BLaER1 treated with 17β-estradiol and CSF1 and Interleukin-3, amounts not matched to agents 10 nM and 100 nM (cell line): Measurements from ENCODE around the gene C19orf47.

Experiments
- H3K27ac ChIP-seq, 11 experiments: shearing (Covaris generic); formaldehyde crosslinking; 2 replicates each; pipeline ENCODE4 v1.8.1; 2022
- H3K27me3 ChIP-seq, 11 experiments: shearing (Covaris generic); formaldehyde crosslinking; 2 replicates each; pipeline ENCODE4 v1.8.1; 2022
- H3K36me3 ChIP-seq, 11 experiments: shearing (Covaris generic); formaldehyde crosslinking; 2 replicates each; pipeline ENCODE4 v1.8.1; 2022
- H3K4me1 ChIP-seq, 10 experiments: shearing (Covaris generic); formaldehyde crosslinking; 2 replicates each; pipeline ENCODE4 v1.8.1; 2022
- H3K4me2 ChIP-seq, 11 experiments: shearing (Covaris generic); formaldehyde crosslinking; 2 replicates each; pipeline ENCODE4 v1.8.1; 2022
- H3K4me3 ChIP-seq, 10 experiments: shearing (Covaris generic); formaldehyde crosslinking; 2 replicates each; pipeline ENCODE4 v1.8.1; 2022
- H3K9ac ChIP-seq, 11 experiments: shearing (Covaris generic); formaldehyde crosslinking; 2 replicates each; pipeline ENCODE4 v1.8.1; 2022
- H3K9me3 ChIP-seq, 11 experiments: shearing (Covaris generic); formaldehyde crosslinking; replicated peaks in 1 of 11; 2 replicates each; pipeline ENCODE4 v1.8.1; 2022
- H4K20me1 ChIP-seq, 11 experiments: shearing (Covaris generic); formaldehyde crosslinking; 2 replicates each; pipeline ENCODE4 v1.8.1; 2022
- Cebpa-rat ChIP-seq, 11 experiments: shearing (Covaris generic); IDR thresholded peaks; 2 replicates each; pipeline ENCODE4 v1.8.1; 2022

C19orf47 gene

DNA sequence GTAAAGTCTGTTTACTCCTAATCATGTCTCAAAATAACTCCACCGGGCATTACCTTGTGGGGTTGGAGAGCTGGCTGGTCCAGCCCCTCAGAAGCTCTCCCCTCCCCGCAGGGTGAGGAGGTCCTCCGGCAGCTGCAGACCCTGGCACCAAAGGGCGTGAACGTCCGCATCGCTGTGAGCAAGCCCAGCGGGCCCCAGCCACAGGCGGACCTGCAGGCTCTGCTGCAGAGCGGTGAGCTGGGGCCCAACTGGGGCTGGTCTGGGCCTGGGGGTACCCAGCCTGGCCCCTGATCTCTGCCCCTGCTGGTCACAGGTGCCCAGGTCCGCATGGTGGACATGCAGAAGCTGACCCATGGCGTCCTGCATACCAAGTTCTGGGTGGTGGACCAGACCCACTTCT lies 21.6 kb upstream of the C19orf47 start:
- Histone ChIP-seq H3K27me3 (no peaks in the 10 kb centered on the region; a peak in 1 of 22 replicates), H3K4me2 (peak overlapping the region in 2 of 11 experiments; percentile 62; a peak in 3 of 22 replicates), H4K20me1 (peaks cover 0 to 20% (median 0%) of the 10 kb centered on the region in 11 experiments; a peak in 5 of 22 replicates), H3K27ac (no peak overlapping the region), H3K36me3 (peaks cover 0 to 86% (median 24%) of the 10 kb centered on the region in 11 experiments; a peak in 14 of 22 replicates), H3K4me3 (no peak overlapping the region), H3K9me3 (no peaks in the 10 kb centered on the region), H3K4me1 (peaks cover 6 to 58% (median 36%) of the 10 kb centered on the region in 10 experiments; a peak in 19 of 20 replicates), H3K9ac (no peak overlapping the region)
- TF ChIP-seq Cebpa-rat (IDR thresholded peaks at IDR 0.05), result no peak

GRCh38 chr19:40367577-40368434 lies 19.6 kb upstream of the C19orf47 start:
- Histone ChIP-seq H3K36me3 (peaks cover 0 to 66% (median 22%) of the 10 kb centered on the region in 11 experiments; a peak in 14 of 22 replicates), H4K20me1 (peaks cover 0 to 20% (median 0%) of the 10 kb centered on the region in 11 experiments; a peak in 5 of 22 replicates), H3K27ac (no peak overlapping the region), H3K4me2 (no peak overlapping the region), H3K9ac (no peak overlapping the region), H3K4me3 (no peak overlapping the region), H3K4me1 (peaks cover 15 to 70% (median 35%) of the 10 kb centered on the region in 10 experiments), H3K9me3 (no peaks in the 10 kb centered on the region), H3K27me3 (no peaks in the 10 kb centered on the region; a peak in 2 of 22 replicates)
- no peak for TF ChIP-seq Cebpa-rat (IDR thresholded peaks at IDR 0.05)

DNA sequence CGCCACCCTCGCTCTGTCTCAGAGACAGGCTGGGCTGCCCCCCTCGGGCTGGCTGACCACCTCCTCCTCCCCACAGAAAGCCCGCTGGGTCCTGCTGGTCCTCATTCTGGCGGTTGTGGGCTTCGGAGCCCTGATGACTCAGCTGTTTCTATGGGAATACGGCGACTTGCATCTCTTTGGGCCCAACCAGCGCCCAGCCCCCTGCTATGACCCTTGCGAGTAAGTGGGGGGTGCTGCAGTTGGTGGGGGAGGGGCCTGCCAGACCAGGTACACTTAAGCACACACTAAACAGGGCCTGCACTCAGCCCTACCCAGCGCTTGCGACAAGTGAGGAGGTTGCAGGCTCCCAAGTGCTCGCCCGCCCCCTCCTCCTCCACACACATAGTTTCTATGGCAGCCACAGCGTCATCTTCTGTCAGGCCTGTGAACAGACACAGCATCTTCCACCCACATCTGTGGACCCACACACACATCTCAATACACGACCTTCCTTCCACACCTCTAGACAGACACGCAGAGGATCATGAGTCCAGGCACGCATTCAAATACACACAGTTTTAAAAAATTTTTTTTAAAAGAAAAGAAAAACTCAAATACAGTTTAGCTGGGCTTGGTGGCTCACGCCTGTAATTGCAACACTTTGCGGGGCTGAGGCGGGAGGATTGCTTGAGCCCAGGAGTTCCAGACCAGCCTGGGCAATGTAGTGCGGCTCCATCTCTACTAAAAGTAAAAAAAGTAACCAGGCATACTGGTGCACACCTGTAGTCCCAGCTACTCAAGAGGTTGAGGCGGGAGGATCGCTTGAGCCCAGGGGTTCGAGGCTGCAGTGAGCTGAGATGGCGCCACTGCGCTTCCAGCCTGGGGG lies 18.7 kb upstream of the C19orf47 start:
- Histone ChIP-seq H3K9me3 (no peaks in the 10 kb centered on the region), H3K9ac (no peak overlapping the region), H3K4me2 (peak overlapping the region in 5 of 11 experiments; percentile 61 to 97 (median 93); a peak in 9 of 22 replicates), H3K27me3 (no peaks in the 10 kb centered on the region; a peak in 2 of 22 replicates), H3K27ac (no peak overlapping the region), H3K36me3 (peaks cover 0 to 58% (median 19%) of the 10 kb centered on the region in 11 experiments; a peak in 14 of 22 replicates), H4K20me1 (peaks cover 0 to 16% (median 0%) of the 10 kb centered on the region in 11 experiments; a peak in 5 of 22 replicates), H3K4me3 (no peak overlapping the region), H3K4me1 (peaks cover 20 to 72% (median 41%) of the 10 kb centered on the region in 10 experiments)
- no peak for TF ChIP-seq Cebpa-rat (IDR thresholded peaks at IDR 0.05)

GRCh38 chr19:40365613-40366401 lies 17.6 kb upstream of the C19orf47 start:
- Histone ChIP-seq H3K4me2 (peak overlapping the region in 6 of 11 experiments; percentile 31 to 97 (median 86); a peak in 11 of 22 replicates), H3K27ac (no peak overlapping the region; a peak in 1 of 22 replicates)

DNA sequence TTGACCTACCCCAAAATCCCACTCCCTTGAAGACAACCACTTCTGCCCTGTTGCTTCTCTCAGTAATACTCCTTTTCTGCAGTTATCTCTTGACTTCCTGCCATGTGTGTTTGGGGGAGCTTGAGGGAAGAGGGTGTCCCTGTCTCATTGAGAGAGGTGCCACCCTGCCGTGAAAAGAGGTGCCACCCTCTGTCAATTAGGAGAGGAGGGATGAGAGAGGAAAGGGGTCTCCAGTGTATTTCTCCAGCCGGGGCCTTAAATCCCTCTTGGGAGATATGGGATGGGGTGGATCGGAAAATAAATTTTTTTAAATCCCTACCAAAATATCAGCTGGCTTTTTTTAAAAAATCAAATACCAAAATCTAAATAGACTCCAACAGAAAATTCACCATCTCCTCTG lies 16.8 kb upstream of the C19orf47 start:
- no peak for TF ChIP-seq Cebpa-rat (IDR thresholded peaks at IDR 0.05)
- H3K9me3 ChIP-seq, result no peaks in the 10 kb centered on the region
- H3K27ac ChIP-seq, result no peak overlapping the region
- peaks cover 0 to 41% (median 14%) of the 10 kb centered on the region in 11 experiments; a peak in 13 of 22 replicates for H3K36me3 ChIP-seq
- peak overlapping the region in 3 of 11 experiments; percentile 93 to 97 (median 96); a peak in 6 of 22 replicates for H3K4me2 ChIP-seq
- no peak overlapping the region for H3K9ac ChIP-seq
- H4K20me1 ChIP-seq, result peaks cover 0 to 9% (median 0%) of the 10 kb centered on the region in 11 experiments; a peak in 8 of 22 replicates
- H3K27me3 ChIP-seq, result peaks cover 0 to 3% (median 0%) of the 10 kb centered on the region in 11 experiments; a peak in 5 of 22 replicates
- H3K4me3 ChIP-seq, result no peak overlapping the region
- H3K4me1 ChIP-seq, result peaks cover 13 to 74% (median 47%) of the 10 kb centered on the region in 10 experiments

More at GRCh38 chr19:40365613-40366401, 17.6 kb upstream of the C19orf47 start:
- Histone ChIP-seq H3K4me1 (peaks cover 15 to 74% (median 43%) of the 10 kb centered on the region in 10 experiments), H4K20me1 (peaks cover 0 to 12% (median 0%) of the 10 kb centered on the region in 11 experiments; a peak in 6 of 22 replicates), H3K9ac (peak overlapping the region in 2 of 11 experiments; percentile 19 to 43; a peak in 2 of 22 replicates), H3K9me3 (no peaks in the 10 kb centered on the region), H3K36me3 (peaks cover 0 to 46% (median 19%) of the 10 kb centered on the region in 11 experiments; a peak in 13 of 22 replicates), H3K27me3 (no peaks in the 10 kb centered on the region; a peak in 2 of 22 replicates), H3K4me3 (no peak overlapping the region)
- no peak for TF ChIP-seq Cebpa-rat (IDR thresholded peaks at IDR 0.05)

DNA sequence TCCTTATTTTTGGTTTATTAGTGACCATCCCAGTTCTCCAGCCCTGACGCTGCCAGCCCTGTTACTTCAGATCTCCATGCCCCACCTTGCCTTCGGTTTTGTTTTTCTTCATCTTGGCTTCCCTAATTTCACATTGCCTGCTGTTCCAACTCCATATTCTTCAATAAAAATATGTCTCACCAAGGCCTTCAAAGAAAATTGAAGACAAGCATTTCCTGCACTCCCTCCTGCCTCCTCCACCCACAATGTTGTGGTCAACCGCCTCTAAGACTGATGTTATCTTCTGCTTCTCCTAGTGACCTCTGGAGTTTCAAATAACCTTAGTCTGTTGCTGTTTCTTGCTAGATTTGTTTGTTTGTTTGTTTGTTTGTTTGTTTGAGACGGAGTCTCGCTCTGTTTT lies 14.9 kb upstream of the C19orf47 start:
- Histone ChIP-seq H3K9me3 (no peaks in the 10 kb centered on the region), H3K4me3 (0 out of 20 replicates have a peak overlapping the region, but pooled peaks of 1 of the 10 experiments have one; percentile 5), H3K36me3 (peaks cover 0 to 28% (median 10%) of the 10 kb centered on the region in 11 experiments; a peak in 10 of 22 replicates), H3K4me2 (peak overlapping the region; percentile 54 to 97 (median 65)), H3K27me3 (peaks cover 0 to 9% (median 0%) of the 10 kb centered on the region in 11 experiments; a peak in 5 of 22 replicates), H4K20me1 (peaks cover 0 to 27% (median 5%) of the 10 kb centered on the region in 11 experiments; a peak in 11 of 22 replicates), H3K9ac (peak overlapping the region in 5 of 11 experiments; percentile 4 to 57 (median 41); a peak in 5 of 22 replicates), H3K4me1 (peaks cover 31 to 90% (median 65%) of the 10 kb centered on the region in 10 experiments), H3K27ac (peak overlapping the region in 9 of 11 experiments; percentile 1 to 76 (median 43); a peak in 12 of 22 replicates)
- no peak for TF ChIP-seq Cebpa-rat (IDR thresholded peaks at IDR 0.05)

DNA sequence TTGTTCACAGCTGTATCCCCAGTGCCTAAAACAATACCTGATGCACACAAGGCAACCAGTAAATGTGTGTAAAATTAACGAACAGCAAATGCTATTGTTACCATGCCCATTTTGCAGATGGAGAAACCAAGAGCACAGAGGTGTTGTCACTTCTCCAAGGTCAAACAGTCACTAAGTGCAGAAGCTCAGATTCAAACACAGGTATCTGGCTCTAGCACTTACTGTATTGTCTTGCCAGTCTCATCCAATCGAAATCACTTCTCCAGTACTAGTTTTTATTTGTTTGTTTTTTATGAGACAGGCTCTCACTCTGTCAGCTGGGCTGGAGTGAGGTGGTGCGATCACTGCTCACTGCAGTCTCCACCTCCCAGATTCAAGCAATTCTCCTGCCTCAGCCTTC lies 14.0 kb upstream of the C19orf47 start:
- peaks cover 0 to 19% (median 5%) of the 10 kb centered on the region in 11 experiments; a peak in 10 of 22 replicates for H3K36me3 ChIP-seq
- H3K9me3 ChIP-seq, result no peaks in the 10 kb centered on the region
- peaks cover 0 to 9% (median 0%) of the 10 kb centered on the region in 11 experiments; a peak in 5 of 22 replicates for H3K27me3 ChIP-seq
- no peak overlapping the region for H3K4me3 ChIP-seq
- peaks cover 0 to 36% (median 7%) of the 10 kb centered on the region in 11 experiments; a peak in 10 of 22 replicates for H4K20me1 ChIP-seq
- H3K9ac ChIP-seq, result no peak overlapping the region; a peak in 1 of 22 replicates
- no peak for TF ChIP-seq Cebpa-rat (IDR thresholded peaks at IDR 0.05)
- peaks cover 40 to 99% (median 74%) of the 10 kb centered on the region in 10 experiments for H3K4me1 ChIP-seq
- H3K4me2 ChIP-seq, result peak overlapping the region in 10 of 11 experiments; percentile 54 to 97 (median 75); a peak in 18 of 22 replicates
- H3K27ac ChIP-seq, result peak overlapping the region in 7 of 11 experiments; percentile 14 to 76 (median 60); a peak in 7 of 22 replicates
